Measurements from ENCODE around the gene PRKAA2.
"Not testable (repeated sequence)": the region's sequence is repeated elsewhere in the genome, so short reads cannot be mapped to it uniquely, and the experiment has no call there.

PRKAA2 gene

GRCh38 chr1:56644919-56645676 is at the start of gene PRKAA2:
PRKAA2 (plus strand) TSS chr1:56645314; CDS start chr1:56645388, 74 bp downstream.
- DNase-seq = peak; percentile 17

- not testable (repeated sequence) for DNase-seq
These were observed 49.5 kb upstream of the PRKAA2 start for GRCh38 chr1:56595397-56596191.

GRCh38 chr1:56610097-56610496 is 35.0 kb upstream of the PRKAA2 start:
- DNase-seq = not testable (repeated sequence)

DNA sequence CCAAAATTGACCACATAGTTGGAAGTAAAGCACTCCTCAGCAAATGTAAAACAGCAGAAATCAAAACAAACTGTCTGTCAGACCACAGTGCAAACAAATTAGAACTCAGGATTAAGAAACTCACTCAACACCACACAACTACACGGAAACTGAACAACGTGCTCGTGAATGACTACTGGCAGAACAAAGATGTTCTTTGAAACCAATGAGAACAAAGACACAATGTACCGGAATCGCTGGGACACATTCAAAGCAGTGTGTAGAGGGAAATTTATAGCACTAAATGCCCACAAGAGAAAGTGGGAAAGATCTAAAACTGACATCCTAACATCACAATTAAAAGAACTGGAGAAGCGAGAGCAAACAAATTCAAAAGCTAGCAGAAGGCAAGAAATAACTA is 34.3 kb upstream of the PRKAA2 start:
- not testable (repeated sequence) for DNase-seq

DNA sequence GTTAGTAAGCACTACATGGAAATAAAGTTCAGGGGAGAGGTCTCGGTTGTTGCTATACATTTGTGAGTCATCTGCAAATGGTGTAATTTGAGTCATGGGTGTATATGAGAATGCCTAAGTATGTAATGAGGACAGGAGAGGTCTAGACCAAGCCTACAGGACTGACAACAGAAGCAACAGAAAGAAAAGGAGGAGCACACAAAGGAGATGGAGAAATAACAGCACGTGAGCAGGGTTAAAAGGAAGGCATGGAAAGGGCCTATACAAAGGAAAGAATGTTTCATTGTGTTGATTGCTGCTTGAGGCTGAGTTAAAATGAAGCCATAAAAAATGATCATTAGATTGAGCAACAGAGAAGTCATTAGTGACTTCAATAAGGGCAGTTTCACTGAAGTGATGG is 28.0 kb upstream of the PRKAA2 start:
- no peak for DNase-seq

- no peak for DNase-seq
These were observed 19.2 kb upstream of the PRKAA2 start for GRCh38 chr1:56625819-56626440.

- no peak for DNase-seq
These were observed 18.6 kb upstream of the PRKAA2 start for GRCh38 chr1:56626546-56626945.

GRCh38 chr1:56627019-56627635 is 18.0 kb upstream of the PRKAA2 start:
- DNase-seq = no peak

DNA sequence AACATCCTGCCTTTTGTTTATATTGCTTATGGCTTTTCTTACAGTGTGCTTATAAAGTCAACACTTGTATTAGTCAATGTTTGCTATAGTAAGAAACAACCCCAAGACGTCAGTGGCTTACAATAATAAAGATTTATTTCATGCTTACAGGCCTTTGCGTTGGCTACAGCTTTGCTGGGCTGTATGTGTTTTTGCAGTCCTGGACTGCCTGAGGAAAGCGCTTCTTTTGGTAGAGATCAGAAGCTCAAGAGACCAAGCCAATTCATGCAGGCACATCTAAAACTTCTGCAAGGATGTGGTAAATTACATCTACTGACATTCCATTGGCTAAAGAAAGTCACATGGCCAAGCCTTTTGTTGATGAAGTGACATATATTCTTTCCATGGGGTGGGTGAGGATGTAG is 17.5 kb upstream of the PRKAA2 start:
- no peak for DNase-seq

DNA sequence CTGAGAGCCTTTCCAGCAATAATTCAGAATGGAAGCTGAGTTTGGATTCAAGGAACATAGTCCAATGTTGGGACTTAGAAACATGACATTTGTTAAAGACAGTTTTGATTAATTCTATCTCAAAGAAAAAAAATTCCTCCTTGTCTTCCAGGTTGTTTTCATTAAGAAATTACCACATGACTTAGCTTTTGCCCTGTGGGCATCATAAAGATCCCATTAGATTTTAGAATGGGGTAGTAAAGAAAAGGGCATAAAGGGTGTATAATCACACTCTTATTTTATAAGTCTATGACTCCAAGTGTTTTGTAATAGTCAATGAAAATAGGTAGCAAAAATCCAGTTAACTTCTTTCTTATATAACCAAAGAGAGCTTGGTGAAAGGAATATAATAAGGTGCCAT is 14.3 kb upstream of the PRKAA2 start:
- no peak for DNase-seq

GRCh38 chr1:56631901-56632300 is 13.2 kb upstream of the PRKAA2 start:
- DNase-seq = no peak

DNA sequence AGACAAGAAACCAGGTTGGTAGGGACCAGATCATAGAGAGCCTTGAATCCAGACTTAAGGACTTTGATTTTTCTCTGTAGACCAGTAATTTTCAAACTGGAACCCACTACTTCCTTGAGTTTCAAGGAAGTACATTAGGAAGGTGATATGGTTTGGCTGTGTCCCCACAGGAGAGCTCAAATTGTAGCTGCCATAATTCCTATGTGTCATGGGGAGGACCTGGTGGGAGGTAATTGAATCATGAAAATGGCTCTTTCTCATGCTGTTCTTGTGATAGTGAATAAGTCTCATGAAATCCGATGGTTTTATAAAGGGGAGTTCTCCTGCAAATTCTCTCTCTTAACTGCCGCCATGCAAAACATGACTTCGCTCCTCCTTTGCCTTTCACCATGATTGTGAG is 10.1 kb upstream of the PRKAA2 start:
- no peak for DNase-seq

DNA sequence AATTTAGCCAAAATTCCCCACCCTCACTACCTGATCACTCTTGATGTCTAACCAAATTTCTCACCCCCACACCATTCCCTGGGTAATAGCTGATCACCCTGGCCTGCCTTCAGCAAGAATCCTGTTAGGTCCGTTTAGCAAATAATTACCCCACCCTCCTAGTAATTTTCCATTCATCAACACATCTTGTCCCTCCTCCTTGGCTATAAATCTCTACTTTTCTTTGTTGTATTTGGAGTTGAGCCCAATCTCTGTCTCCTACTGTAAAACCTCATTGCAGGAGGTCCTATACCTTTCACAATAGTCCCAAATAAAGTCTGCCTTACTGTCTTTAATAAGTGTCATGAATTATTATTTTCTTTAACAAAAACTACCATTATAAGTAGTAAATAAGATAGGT is 6.9 kb upstream of the PRKAA2 start:
- DNase-seq = no peak

DNA sequence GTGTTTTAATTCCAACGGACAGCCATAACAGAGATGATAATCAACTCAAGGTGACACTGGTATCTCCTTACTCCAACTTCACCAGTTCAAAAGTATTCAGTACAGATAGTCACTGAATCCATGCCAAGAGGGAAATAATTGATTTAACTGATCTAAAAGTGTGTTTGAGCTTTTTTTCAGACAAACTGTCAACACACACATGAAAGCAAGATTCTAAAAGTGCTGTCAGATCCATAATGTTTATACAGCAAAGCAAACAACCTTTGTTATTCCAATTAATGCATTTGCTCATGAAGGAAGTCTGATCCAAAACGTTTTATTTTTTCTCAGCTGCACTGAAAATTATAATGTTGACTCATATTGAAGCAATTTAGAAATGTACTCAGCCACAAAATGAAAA is 5.9 kb upstream of the PRKAA2 start:
- DNase-seq = no peak

- DNase-seq = no peak
These were observed 1.5 kb upstream of the PRKAA2 start for GRCh38 chr1:56643661-56644060.

DNA sequence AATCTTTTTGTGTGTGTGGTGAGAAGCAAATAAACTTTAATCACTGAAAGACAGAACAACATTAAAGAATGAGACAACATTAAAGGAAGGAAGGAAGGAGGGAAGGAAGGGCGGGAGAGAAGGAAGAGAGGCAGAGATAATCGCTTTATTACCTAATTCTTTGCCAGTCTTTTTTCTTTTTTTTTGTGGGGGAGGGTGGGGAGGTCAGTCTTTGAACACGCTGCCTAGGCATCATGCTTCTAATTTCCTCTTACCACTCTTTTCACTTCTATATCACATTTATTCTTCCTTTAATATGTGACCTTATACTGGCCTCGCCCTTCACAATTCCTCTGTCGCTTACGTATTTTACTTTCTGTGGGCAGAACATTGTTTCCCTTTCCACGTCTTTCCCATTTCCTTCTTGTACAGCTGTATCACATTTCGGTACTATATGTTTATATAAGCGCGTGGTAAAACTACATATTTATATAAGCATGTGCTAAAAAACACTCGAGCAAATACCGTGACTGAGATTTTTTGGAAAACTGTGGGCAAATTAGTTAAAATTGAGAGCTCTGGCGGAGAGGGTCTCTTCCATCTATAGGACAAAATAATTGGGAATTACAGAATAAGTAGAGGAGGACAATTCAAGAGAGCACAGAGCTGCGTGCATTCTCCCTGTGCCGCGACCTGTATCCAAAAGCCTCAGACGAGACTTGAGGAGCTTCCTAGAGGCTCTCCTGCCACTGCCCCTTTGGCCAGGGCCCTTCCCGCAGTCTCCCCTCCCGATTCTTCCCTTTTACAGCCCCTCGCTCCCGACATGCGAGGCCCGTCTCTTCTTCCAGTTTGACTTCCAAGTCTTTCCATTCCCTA is 823 bp upstream of the PRKAA2 start:
- no peak for DNase-seq

DNA sequence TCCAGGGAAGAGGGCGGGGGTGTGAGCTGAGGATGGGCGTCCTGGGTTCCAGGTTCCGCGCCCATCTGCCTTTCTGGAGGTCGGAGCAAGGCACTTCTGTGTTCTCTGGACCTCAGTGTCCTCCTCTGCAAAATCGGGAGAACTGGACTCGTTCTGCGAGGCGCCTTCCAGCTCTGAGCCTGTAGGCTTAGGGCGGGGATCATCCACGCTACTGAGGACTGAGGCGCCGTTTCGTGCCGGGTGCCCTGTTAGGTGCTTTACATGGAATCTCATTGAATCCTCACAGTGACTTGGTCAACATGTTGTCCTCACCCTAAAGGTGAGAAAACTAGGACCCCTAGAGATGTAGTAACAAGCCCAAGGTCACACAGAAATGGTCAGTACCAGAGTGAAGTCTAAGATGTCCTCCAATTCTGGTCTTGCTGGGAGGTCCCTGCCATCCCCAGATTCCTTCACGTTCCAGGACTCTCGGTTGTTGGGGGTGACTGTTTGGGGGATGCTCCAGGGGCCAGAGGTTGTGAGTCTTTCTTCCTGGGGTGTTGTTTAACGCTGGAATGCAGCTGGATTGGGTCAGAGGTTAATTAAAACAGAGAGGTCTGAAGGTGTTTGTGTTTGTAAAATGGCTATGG is 677 bp downstream of the PRKAA2 start:
- no peak for DNase-seq

- DNase-seq = no peak
These were observed 1.5 kb downstream of the PRKAA2 start for GRCh38 chr1:56646611-56647010.

GRCh38 chr1:56647106-56647505 is 2.0 kb downstream of the PRKAA2 start:
- no peak for DNase-seq

- no peak for DNase-seq
These were observed 3.4 kb downstream of the PRKAA2 start for GRCh38 chr1:56648546-56648945.

GRCh38 chr1:56654126-56654923 is 9.2 kb downstream of the PRKAA2 start:
- DNase-seq = no peak

Data from activated CD4-positive, alpha-beta T cell treated with anti-CD3 and anti-CD28 coated beads for 48 hours (primary cell).